GM13977 (cell line): ENCODE results near the gene RAD9A.

Experiments
- DNase-seq: peaks from one replicate; pipeline ENCODE4 v3.0.0; 2012; ENCODE audit warnings: low spot score
- in situ Hi-C: fragments of 300-500 bp; cut with MboI; formaldehyde crosslinking; loops from one replicate; pipeline ENCODE4 v1.12.0; 2022; ENCODE audit warnings: low sequenced_read_pairs, low pct_unique_long_range_greater_than_20kb, mixed read lengths, inconsistent platforms; ENCODE audit not compliant: unreplicated experiment
- TF ChIP-seq, protein P1 (sequence below): IDR thresholded peaks from 2 replicates; pipeline ENCODE4 v1.5.1; 2012; ENCODE audit warnings: mild to moderate bottlenecking, control low read depth; ENCODE audit not compliant: insufficient read depth; ENCODE audit errors: extremely low read depth, missing control alignments

Gene RAD9A

DNA sequence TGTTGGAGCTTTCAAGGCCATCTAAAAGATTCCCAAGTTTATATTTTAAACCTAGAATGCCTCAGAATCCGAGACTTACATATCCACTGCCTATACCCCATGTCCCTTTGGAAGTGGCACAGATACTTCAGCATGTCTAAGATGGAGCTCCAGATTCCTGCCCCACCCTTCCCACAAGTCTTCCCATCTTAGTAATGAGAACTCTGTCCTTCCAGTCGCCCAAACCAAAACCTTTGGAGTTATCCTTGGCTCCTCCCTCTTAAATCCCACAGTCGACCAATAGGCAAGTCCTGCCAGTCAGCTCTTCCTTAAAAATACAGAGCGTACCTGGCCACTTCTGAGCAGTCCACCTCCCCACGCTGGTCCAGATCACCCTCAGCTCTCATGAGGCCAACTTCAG, 42.8 kb upstream of the RAD9A start:
- in situ Hi-C loops: no loop called here
- TF ChIP-seq, protein P1, sequence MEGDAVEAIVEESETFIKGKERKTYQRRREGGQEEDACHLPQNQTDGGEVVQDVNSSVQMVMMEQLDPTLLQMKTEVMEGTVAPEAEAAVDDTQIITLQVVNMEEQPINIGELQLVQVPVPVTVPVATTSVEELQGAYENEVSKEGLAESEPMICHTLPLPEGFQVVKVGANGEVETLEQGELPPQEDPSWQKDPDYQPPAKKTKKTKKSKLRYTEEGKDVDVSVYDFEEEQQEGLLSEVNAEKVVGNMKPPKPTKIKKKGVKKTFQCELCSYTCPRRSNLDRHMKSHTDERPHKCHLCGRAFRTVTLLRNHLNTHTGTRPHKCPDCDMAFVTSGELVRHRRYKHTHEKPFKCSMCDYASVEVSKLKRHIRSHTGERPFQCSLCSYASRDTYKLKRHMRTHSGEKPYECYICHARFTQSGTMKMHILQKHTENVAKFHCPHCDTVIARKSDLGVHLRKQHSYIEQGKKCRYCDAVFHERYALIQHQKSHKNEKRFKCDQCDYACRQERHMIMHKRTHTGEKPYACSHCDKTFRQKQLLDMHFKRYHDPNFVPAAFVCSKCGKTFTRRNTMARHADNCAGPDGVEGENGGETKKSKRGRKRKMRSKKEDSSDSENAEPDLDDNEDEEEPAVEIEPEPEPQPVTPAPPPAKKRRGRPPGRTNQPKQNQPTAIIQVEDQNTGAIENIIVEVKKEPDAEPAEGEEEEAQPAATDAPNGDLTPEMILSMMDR: no peak
- DNase-seq: no peak

DNA sequence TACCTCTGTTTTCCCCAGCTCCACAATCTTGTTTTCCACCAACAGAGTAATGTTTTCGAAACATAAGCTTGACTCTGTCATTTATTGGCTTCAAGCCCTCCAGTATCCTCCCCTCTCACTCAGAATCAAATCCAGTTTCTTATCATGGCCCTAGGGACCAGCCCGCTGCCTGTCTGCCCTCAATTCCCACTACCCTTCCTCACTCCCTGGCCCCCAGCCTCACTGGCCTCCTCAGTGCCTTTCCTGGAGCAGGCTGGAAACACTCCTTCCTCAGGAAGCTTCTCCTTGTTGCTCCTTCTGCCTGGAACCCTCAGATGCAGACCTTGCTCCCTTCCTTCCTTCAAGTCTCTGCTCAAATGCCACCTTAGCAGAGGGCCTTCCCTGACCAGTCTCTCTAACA, 42.3 kb upstream of the RAD9A start:
- in situ Hi-C loops: no loop called here
- DNase-seq: no peak
- TF ChIP-seq, protein P1: no peak

DNA sequence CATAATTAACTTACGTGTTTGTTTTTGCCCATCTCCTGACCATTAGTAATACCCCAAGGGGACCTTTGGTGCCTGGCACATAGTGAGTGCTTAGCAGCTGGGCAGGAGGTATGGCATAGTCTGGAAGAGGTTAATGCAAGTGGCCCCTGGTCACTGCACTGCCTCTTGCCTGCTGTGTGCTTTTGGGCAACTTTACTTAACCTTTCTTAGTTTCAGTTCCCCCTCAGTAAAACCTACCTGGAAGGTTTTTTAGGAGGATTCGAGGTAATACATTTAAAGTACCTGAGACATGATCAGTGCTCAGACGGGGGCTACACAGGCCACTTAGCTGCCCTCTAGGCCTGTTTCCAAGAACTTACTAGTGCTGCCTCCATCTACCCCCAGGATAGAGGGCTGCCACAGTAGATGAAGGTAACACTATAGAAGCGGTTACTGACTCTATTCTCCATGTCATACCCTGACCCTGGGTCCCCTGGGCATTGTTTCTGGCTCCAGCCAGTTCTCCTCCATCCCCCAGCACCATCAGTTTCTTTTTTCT, 41.8 kb upstream of the RAD9A start:
- no peak for DNase-seq
- in situ Hi-C loops: no loop called here
- TF ChIP-seq, protein P1: no peak

DNA sequence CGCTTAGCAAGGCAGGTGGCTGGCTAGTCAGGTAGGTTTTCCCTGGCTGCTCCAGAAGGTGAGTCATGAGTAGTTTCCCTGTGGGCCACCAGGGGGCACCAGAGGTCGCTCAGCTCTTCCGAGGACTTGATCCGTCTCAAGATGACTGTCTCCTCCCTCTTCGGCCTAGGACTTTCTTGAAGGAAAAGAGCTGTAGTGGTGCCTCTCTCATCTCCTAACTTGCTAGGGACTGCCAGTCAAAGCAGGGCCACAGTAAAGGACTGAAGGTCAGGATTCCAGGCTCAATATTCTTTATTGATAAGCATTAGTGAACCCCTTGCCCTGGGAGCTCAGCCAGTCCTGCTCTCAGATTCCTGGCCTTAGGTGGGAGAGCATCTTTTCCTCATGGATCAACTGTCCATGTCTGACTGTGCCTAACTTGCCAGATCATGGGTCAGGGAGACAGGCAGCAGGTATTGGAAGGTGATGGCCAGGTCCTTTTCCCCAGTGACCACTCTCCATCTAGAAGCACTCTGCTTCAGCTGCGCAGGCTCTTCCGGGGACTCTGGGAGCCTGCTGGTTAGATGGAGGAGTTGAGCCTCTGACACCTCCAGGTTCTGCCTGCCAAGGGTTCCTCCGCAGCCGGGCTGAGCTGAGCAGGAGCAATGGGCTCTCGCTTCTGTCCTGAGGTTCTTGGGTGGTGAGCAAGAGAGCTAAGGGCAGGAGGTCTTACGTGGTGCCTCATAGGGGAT, 40.3 kb upstream of the RAD9A start:
- in situ Hi-C loops: no loop called here
- DNase-seq: peak; percentile 76
- TF ChIP-seq, protein P1: peak; percentile 91

DNA sequence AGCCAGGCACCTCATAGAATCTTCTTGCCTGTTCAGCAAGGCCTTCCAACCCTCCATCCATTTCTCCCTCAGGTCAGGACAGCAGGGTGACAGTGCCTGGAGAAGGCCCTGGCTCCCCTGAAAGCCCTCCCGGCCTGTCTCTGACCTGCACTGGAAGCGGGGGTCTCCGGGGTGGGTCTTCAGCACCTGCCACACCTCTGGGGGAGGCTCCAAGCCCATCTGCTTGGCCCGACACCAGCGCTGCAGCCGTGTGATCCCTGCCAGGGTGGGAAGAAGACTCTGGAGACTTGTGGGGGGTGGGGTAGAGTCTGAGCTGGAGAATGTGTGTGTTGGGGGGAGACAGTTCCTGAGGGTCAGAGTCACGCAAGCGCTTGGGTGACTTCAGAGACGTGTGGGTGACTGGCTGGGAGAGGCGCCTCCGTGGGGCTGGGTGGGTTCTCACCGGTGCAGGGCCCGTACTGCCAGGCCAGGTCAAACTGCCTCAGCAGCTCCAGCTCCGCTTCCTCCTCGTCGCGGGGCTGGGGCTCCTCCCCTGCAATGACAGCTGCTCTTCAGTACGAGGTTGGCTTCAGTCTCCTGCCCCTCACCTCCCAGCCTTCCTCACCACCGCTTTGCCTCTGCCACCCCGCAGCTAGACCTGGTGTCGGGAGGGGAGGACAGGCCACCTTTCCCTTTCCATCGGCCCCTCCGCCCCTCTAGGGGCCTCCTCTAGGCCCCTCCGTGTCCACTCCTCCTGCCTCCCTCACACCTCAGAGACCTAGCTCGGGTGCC, 39.1 kb upstream of the RAD9A start:
- TF ChIP-seq, protein P1: no peak
- peak; percentile 60 for DNase-seq
- in situ Hi-C loops: no loop called here

DNA sequence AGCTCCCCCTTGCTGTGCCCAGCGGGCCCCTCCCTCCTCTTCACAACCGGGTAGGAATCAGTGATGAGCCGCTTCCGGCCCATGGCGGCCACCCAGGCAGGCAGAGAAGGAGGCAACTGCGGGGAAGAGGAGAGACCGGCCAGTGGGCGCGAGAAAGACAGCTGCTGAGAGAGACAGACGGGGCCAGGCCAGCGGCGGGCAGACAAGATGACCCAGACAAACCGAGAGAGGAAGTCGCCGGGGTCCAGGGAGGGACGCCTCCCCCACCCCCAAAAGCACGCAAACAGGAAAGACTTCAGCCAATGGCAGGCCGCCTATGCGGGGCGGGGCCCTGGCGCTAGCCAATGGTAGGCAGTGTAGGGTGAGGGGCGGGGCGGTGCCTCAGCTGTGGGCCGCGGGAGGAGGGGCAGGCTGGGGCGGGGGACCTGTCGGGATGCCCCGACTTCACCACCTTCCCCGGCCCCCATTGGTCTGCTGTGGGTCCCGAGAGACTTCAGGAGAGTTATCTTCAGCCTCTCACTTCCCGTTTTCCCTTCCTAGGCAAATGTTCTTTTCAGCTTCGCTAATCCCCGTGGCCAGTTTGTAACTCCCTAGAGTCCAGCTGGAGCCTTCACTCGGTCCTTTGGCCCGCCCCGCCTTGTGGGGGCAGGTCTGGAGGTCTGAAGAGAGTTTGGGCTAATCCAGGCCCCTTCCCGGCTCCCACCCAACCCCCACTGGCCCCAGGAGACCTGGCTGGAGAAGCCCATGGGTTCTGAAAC, 38.3 kb upstream of the RAD9A start, which contains the start of gene POLD4:
TSS of gene POLD4 (minus strand) at position 230 of the 758 bp plus-strand sequence. CDS start at position 83, 147 bp downstream.
- DNase-seq: peak; percentile 96
- TF ChIP-seq, protein P1: no peak
- in situ Hi-C loops: no loop called here
